Lung (tissue), 12 donors: Measurements from ENCODE around the gene GLIS1. TPM values are rescaled to one million over a fixed set of nuclear protein-coding genes. Genes with fewer than 3 reads are reported as not detected.

Source experiments
- ATAC-seq: fragments of 200-7000 bp; cut with Tn5 transposase; one replicate; pipeline ENCODE4 v1.9.1; 2020; ENCODE audit warnings: moderate number of reproducible peaks; ENCODE audit not compliant: insufficient read depth, low FRiP score
- DNase-seq, 3 donors: peaks; one replicate each; pipeline ENCODE4 v3.0.0-alpha.2; 2013 to 2017
- H3K27ac ChIP-seq, 2 donors: one replicate each; pipeline ENCODE4 v1.5.1; 2013; ENCODE audit warnings: mild to moderate bottlenecking in 2 of 2, moderate library complexity in 2 of 2, control low read depth in 1 of 2, inconsistent platforms in 1 of 2, low read depth in 1 of 2, low read length in 1 of 2
- H3K27me3 ChIP-seq, 3 donors: one replicate each; pipeline ENCODE4 v1.5.1; 2013; ENCODE audit warnings: low read length in 2 of 3; ENCODE audit not compliant: control insufficient read depth in 3 of 3, insufficient read depth in 3 of 3
- H3K36me3 ChIP-seq, 4 donors: one replicate each; pipeline ENCODE4 v1.5.1; 2013; ENCODE audit warnings: low read length in 4 of 4, mild to moderate bottlenecking in 1 of 4, moderate library complexity in 1 of 4; ENCODE audit not compliant: control insufficient read depth in 4 of 4, insufficient read depth in 4 of 4
- H3K4me1 ChIP-seq, 5 donors: one replicate each; pipeline ENCODE4 v1.5.1; 2013; ENCODE audit warnings: low read length in 5 of 5, mild to moderate bottlenecking in 2 of 5, moderate library complexity in 1 of 5; ENCODE audit not compliant: control insufficient read depth in 5 of 5, insufficient read depth in 5 of 5
- H3K4me3 ChIP-seq: one replicate; pipeline ENCODE4 v1.5.1; 2013; ENCODE audit warnings: mild to moderate bottlenecking, control low read depth, moderate library complexity
- H3K9ac ChIP-seq, 2 donors: one replicate each; pipeline ENCODE4 v1.5.1; 2013; ENCODE audit warnings: low read length in 2 of 2, control low read depth in 1 of 2; ENCODE audit not compliant: insufficient read depth in 1 of 2
- H3K9me3 ChIP-seq, 4 donors: one replicate each; pipeline ENCODE4 v1.5.1; 2013; ENCODE audit warnings: low read length in 3 of 4, mild to moderate bottlenecking in 1 of 4, moderate library complexity in 1 of 4; ENCODE audit not compliant: control insufficient read depth in 4 of 4, insufficient read depth in 3 of 4
- CTCF ChIP-seq: IDR thresholded peaks from 2 replicates; pipeline ENCODE4 v1.5.1; 2012; ENCODE audit warnings: mild to moderate bottlenecking; ENCODE audit errors: control extremely low read depth, extremely low read depth
- WGBS, 2 donors: extraction: QIAGEN DNeasy Blood & Tissue Kit; methylation state at CpG; one replicate each; pipeline ENCODE4 v1.1.7; 2013; 5-methylcytosine and 5-hydroxymethylcytosine counted together
- polyA plus RNA-seq, 2 donors: library from polyadenylated mRNA; stranded (reverse); fragments of 200-250 nt; gene quantifications; one replicate each; pipeline ENCODE4 v1.2.1, GENCODE V29; 2013
- total RNA-seq, 2 donors: library from RNA; depleted of rRNA in 1 of 2; stranded (reverse); fragments of >200 nt in 1 of 2; gene quantifications; one replicate each; pipeline ENCODE4 v1.2.1, GENCODE V29; 2014 to 2021
- donor health status: control.
- donor health status: control.
- donor health status: Bipolar disorder and iron deficiency.
- donor health status: healthy.
- donor health status: DM: yes; HTN: yes; CAD: no.

GLIS1 gene
- total and polyA plus RNA-seq, 4 donors = 0.05 to 0.18 (median 0.17) TPM; not detected in 1

- no peaks in the 10 kb centered on the region for H3K36me3 ChIP-seq
- peaks cover 0 to 6% (median 0%) of the 10 kb centered on the region in 5 donors for H3K4me1 ChIP-seq
- DNase-seq (no peak), ATAC-seq (no peak)
- H3K27ac ChIP-seq = no peak overlapping the region
- 56 to 61% methylated on average over 6 of the region's 6 CpGs for WGBS, 2 donors
- no peak for TF ChIP-seq CTCF
- H3K27me3 ChIP-seq = peaks cover 0 to 20% (median 0%) of the 10 kb centered on the region in 3 donors
- no peak overlapping the region for H3K9ac ChIP-seq
- peaks cover 0 to 2% (median 0%) of the 10 kb centered on the region in 4 donors for H3K9me3 ChIP-seq
- no peak overlapping the region for H3K4me3 ChIP-seq
These were observed 32.6 kb downstream of the GLIS1 start for GRCh38 chr1:53706356-53706755.

- no peak for TF ChIP-seq CTCF
- Histone ChIP-seq H3K27ac (no peak overlapping the region), H3K27me3 (peaks cover 0 to 20% (median 0%) of the 10 kb centered on the region in 3 donors), H3K4me1 (peaks cover 0 to 6% (median 0%) of the 10 kb centered on the region in 5 donors), H3K9me3 (peaks cover 0 to 2% (median 0%) of the 10 kb centered on the region in 4 donors), H3K4me3 (no peak overlapping the region), H3K36me3 (no peaks in the 10 kb centered on the region), H3K9ac (no peak overlapping the region)
- 67 to 77% methylated on average over 7 of the region's 7 CpGs for WGBS, 2 donors
- ATAC-seq (no peak), DNase-seq (no peak)
These were observed 33.4 kb downstream of the GLIS1 start for GRCh38 chr1:53705446-53706096.

GRCh38 chr1:53704804-53705445 is 34.0 kb downstream of the GLIS1 start:
- no peak for TF ChIP-seq CTCF
- no peak for DNase-seq
- Histone ChIP-seq H3K36me3 (no peaks in the 10 kb centered on the region), H3K27me3 (peaks cover 0 to 20% (median 0%) of the 10 kb centered on the region in 3 donors), H3K9ac (no peak overlapping the region), H3K4me1 (peaks cover 0 to 6% (median 0%) of the 10 kb centered on the region in 5 donors), H3K27ac (no peak overlapping the region), H3K4me3 (no peak overlapping the region), H3K9me3 (peaks cover 0 to 4% (median 0%) of the 10 kb centered on the region in 4 donors)
- WGBS, 2 donors = 87 to 91% methylated on average over 8 of the region's 8 CpGs
- no peak for ATAC-seq
